ENCODE results near the gene C1orf167.

The C1orf167 gene

DNA sequence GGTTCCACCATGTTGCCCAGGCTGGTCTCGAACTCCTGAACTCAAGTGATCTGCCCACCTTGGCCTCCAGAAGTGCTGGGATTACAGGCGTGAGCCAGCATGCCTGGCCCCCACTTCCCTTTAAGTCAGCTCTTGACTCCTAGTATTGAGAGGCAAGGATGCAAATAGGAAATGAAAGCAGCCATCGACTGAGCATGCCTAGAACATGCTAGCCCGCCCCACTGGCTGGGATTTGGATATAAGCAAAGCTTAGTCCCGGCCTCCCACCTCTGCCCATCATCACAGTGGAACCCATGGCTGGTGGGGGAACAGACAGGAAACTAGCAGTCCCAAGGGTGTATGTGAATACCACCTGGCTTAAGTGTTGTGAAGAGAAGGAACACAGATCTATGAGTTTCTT is 10.5 kb downstream of the C1orf167 start:
- no peak overlapping the region for H3K27ac ChIP-seq
- TF ChIP-seq, protein P1, sequence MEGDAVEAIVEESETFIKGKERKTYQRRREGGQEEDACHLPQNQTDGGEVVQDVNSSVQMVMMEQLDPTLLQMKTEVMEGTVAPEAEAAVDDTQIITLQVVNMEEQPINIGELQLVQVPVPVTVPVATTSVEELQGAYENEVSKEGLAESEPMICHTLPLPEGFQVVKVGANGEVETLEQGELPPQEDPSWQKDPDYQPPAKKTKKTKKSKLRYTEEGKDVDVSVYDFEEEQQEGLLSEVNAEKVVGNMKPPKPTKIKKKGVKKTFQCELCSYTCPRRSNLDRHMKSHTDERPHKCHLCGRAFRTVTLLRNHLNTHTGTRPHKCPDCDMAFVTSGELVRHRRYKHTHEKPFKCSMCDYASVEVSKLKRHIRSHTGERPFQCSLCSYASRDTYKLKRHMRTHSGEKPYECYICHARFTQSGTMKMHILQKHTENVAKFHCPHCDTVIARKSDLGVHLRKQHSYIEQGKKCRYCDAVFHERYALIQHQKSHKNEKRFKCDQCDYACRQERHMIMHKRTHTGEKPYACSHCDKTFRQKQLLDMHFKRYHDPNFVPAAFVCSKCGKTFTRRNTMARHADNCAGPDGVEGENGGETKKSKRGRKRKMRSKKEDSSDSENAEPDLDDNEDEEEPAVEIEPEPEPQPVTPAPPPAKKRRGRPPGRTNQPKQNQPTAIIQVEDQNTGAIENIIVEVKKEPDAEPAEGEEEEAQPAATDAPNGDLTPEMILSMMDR (conservative IDR thresholded peaks at IDR 0.05) = no peak
- TF ChIP-seq ZFX (IDR thresholded peaks at IDR 0.05) = no peak

DNA sequence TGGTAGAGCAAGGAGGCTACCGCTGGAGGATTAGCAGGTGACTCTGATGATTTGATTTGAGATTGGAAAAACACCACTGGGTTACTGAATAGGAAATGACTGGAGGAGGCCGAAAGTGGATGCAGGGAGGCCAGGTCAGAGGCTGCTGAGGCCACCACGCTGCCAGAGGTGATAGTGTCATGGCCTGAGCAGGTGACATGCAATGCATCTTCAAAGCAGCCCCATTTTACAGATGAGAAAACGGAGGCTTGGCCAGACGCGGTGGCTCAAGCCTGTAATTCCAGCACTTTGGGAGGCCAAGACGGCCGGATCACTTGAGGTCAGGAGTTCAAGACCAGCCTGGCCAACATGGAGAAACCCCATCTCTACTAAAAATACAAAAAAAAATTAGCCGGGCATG is 12.8 kb downstream of the C1orf167 start:
- TF ChIP-seq ZFX (IDR thresholded peaks at IDR 0.05) = no peak
- TF ChIP-seq, protein P1 (conservative IDR thresholded peaks at IDR 0.05) = no peak
- no peak overlapping the region for H3K27ac ChIP-seq

- TF ChIP-seq ZFX (IDR thresholded peaks at IDR 0.05) = no peak
- TF ChIP-seq, protein P1 (conservative IDR thresholded peaks at IDR 0.05) = no peak
- no peak overlapping the region for H3K27ac ChIP-seq
Observed at GRCh38 chr1:11777658-11778322, 15.8 kb downstream of the C1orf167 start.

DNA sequence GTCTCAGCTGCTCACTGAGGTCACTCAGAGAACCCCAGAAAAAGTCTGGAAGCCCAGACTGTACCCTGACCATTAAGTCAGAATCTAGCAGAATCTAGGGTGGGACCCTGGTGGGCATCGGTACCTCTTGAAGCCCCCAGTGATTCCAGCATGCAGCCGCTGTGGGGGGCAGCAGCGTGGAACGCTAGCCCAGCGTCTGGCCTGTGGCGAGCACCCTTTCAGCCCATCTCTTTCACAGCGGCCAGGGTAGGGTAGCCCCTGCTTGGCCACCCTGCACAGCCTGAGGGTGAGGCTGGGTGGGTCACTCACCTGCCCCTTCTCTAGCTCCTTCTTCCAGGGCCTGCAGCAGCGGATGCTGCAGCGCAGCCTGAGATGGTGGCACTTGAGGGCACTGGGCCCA is 16.3 kb downstream of the C1orf167 start:
- no peak overlapping the region for H3K27ac ChIP-seq
- TF ChIP-seq, protein P1 (conservative IDR thresholded peaks at IDR 0.05) = no peak
- no peak for TF ChIP-seq ZFX (IDR thresholded peaks at IDR 0.05)

- TF ChIP-seq ZFX (IDR thresholded peaks at IDR 0.05) = no peak
- TF ChIP-seq, protein P1 (conservative IDR thresholded peaks at IDR 0.05) = no peak
- no peak overlapping the region for H3K27ac ChIP-seq
Observed at GRCh38 chr1:11778844-11779623, 17.0 kb downstream of the C1orf167 start.

DNA sequence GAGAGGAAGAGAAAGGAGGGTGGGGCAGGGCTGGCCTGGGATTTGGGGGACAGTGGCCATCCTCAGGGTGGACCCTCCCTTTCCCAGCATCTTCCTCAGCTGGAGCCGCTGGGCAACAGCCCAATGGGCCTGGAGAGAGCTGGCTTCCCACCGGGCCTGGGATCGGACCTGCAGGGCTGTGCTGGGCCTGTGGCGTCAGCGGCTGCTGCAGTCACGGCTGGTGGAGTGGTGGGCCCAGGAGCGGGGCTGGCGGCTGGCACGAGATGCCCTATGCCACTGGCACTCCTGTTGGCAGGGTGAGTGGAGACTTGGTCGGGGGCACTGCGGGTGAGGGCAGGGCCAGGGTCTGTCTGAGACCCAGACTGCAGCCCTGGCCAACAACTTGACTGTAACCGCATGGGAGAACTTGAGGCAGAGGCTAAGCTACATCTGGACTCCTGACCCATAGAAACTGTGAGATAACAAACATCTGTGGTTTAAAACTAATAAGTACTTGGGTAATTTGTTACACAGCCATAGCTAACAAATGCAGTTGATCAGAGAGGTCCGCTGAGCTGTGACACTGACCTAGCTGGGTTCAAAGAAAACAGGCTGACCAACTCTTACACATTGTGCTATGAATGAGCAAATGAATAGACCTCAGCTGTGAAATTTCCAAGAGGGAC is 17.9 kb downstream of the C1orf167 start:
- H3K27ac ChIP-seq = no peak overlapping the region
- TF ChIP-seq, protein P1 (conservative IDR thresholded peaks at IDR 0.05) = no peak
- no peak for TF ChIP-seq ZFX (IDR thresholded peaks at IDR 0.05)
